ENCODE measurements around the gene FABP2. TPM values are rescaled to one million over a fixed set of nuclear protein-coding genes. Genes with fewer than 3 reads are reported as not detected.
A peak's percentile ranks its signal among the peaks of the same experiment; 100 is the strongest.
"Not testable (repeated sequence)": the region's sequence is repeated elsewhere in the genome, so short reads cannot be mapped to it uniquely, and the experiment has no call there.

FABP2 gene
- total and polyA plus RNA-seq, 2 experiments from 2014 or later = not detected

DNA sequence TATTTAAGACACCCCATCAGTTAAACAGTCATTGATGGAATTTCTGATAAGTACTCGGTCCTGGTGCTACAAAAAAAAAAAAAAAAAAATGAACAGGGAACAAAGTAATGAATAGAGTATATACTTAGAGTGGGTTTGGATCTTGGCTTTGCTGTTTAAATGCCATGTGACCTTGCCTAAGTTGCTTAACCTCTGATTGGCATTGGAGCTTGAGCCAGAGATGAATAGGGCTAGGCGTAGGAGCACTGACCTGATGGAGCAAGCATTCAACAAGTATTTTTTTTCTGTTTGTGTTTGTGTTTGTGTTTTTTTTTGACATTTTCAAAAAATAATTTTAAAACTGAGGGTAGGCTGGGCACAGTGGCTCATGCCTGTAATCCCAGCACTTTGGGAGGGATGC, 37.9 kb upstream of the FABP2 start:
- H3K4me3 ChIP-seq; H3K27ac ChIP-seq; H3K36me3 ChIP-seq (ENCODE audit: low read depth); H3K9me3 ChIP-seq (ENCODE audit: low read depth); in situ Hi-C loops (cut with MboI); H3F3A ChIP-seq (ENCODE audit: insufficient read depth); DNase-seq; H3K9me2 ChIP-seq (ENCODE audit: insufficient read depth); H3K4me1 ChIP-seq (ENCODE audit: insufficient read depth); H3K79me2 ChIP-seq (ENCODE audit: insufficient read depth); H3K9ac ChIP-seq; H4K20me1 ChIP-seq (ENCODE audit: insufficient read depth); H3K4me2 ChIP-seq (ENCODE audit: unreplicated experiment); H3K27me3 ChIP-seq (replicated peaks; ENCODE audit: insufficient read depth); H2AFZ ChIP-seq: not testable (repeated sequence)
- 49 to 68% methylated on average over 2 of the region's 2 CpGs for WGBS, 2 experiments (ENCODE audit: low coverage in 1 of 2, low lambda C conversion rate in 2 of 2, missing lambda C conversion rate in 2 of 2)

GRCh38 chr4:119356796-119357195, 34.9 kb upstream of the FABP2 start:
- not testable (repeated sequence) for H3K79me2 ChIP-seq (ENCODE audit: insufficient read depth); H4K20me1 ChIP-seq (ENCODE audit: insufficient read depth); H3K4me1 ChIP-seq (ENCODE audit: insufficient read depth)

GRCh38 chr4:119356041-119356440, 34.1 kb upstream of the FABP2 start:
- 67 to 90% methylated on average over 1 of the region's 1 CpG for WGBS, 2 experiments (ENCODE audit: low coverage in 1 of 2, low lambda C conversion rate in 2 of 2, missing lambda C conversion rate in 2 of 2)
- H2AFZ ChIP-seq; H3K9me2 ChIP-seq (ENCODE audit: insufficient read depth); H3K27me3 ChIP-seq (replicated peaks; ENCODE audit: insufficient read depth); H3K4me1 ChIP-seq (ENCODE audit: insufficient read depth); in situ Hi-C loops (cut with MboI); H3F3A ChIP-seq (ENCODE audit: insufficient read depth); DNase-seq; H3K9me3 ChIP-seq (ENCODE audit: low read depth); H3K36me3 ChIP-seq (ENCODE audit: low read depth); H3K27ac ChIP-seq; H3K4me3 ChIP-seq; H3K4me2 ChIP-seq (ENCODE audit: unreplicated experiment); H4K20me1 ChIP-seq (ENCODE audit: insufficient read depth); H3K79me2 ChIP-seq (ENCODE audit: insufficient read depth); H3K9ac ChIP-seq: not testable (repeated sequence)

More at GRCh38 chr4:119356796-119357195, 34.9 kb upstream of the FABP2 start:
- H3K36me3 ChIP-seq (ENCODE audit: low read depth); H2AFZ ChIP-seq; H3K27me3 ChIP-seq (replicated peaks; ENCODE audit: insufficient read depth); H3K4me3 ChIP-seq; H3F3A ChIP-seq (ENCODE audit: insufficient read depth); H3K9me2 ChIP-seq (ENCODE audit: insufficient read depth); H3K4me2 ChIP-seq (ENCODE audit: unreplicated experiment); H3K9me3 ChIP-seq (ENCODE audit: low read depth); H3K9ac ChIP-seq; H3K27ac ChIP-seq; in situ Hi-C loops (cut with MboI): not testable (repeated sequence)
- DNase-seq = peak; percentile 1
- 57 to 86% methylated on average over 1 of the region's 1 CpG for WGBS, 2 experiments (ENCODE audit: low coverage in 1 of 2, low lambda C conversion rate in 2 of 2, missing lambda C conversion rate in 2 of 2)

GRCh38 chr4:119353364-119353763, 31.4 kb upstream of the FABP2 start:
- in situ Hi-C loops (cut with MboI); H3K4me3 ChIP-seq; DNase-seq; H3K9me2 ChIP-seq (ENCODE audit: insufficient read depth); H3K4me2 ChIP-seq (ENCODE audit: unreplicated experiment); H3K79me2 ChIP-seq (ENCODE audit: insufficient read depth); H3K9ac ChIP-seq; H2AFZ ChIP-seq; H3K36me3 ChIP-seq (ENCODE audit: low read depth); H3K9me3 ChIP-seq (ENCODE audit: low read depth); H3K27me3 ChIP-seq (replicated peaks; ENCODE audit: insufficient read depth); H3F3A ChIP-seq (ENCODE audit: insufficient read depth); H4K20me1 ChIP-seq (ENCODE audit: insufficient read depth); H3K27ac ChIP-seq; H3K4me1 ChIP-seq (ENCODE audit: insufficient read depth): not testable (repeated sequence)
- 40 to 42% methylated on average over 3 of the region's 3 CpGs for WGBS, 2 experiments (ENCODE audit: low coverage in 1 of 2, low lambda C conversion rate in 2 of 2, missing lambda C conversion rate in 2 of 2)

- H2AFZ ChIP-seq; H3F3A ChIP-seq (ENCODE audit: insufficient read depth); DNase-seq; in situ Hi-C loops (cut with MboI); H3K4me3 ChIP-seq; H3K9me3 ChIP-seq (ENCODE audit: low read depth); H3K4me2 ChIP-seq (ENCODE audit: unreplicated experiment); H3K4me1 ChIP-seq (ENCODE audit: insufficient read depth); H3K36me3 ChIP-seq (ENCODE audit: low read depth); H4K20me1 ChIP-seq (ENCODE audit: insufficient read depth); H3K27ac ChIP-seq; H3K79me2 ChIP-seq (ENCODE audit: insufficient read depth); H3K9me2 ChIP-seq (ENCODE audit: insufficient read depth); H3K9ac ChIP-seq; H3K27me3 ChIP-seq (replicated peaks; ENCODE audit: insufficient read depth): not testable (repeated sequence)
- WGBS, 2 experiments (ENCODE audit: low coverage in 1 of 2, low lambda C conversion rate in 2 of 2, missing lambda C conversion rate in 2 of 2) = 82 to 93% methylated on average over 1 of the region's 1 CpG
Observed at GRCh38 chr4:119348169-119348568, 26.2 kb upstream of the FABP2 start.

GRCh38 chr4:119343293-119343692, 21.4 kb upstream of the FABP2 start:
- WGBS, 2 experiments (ENCODE audit: low coverage in 1 of 2, low lambda C conversion rate in 2 of 2, missing lambda C conversion rate in 2 of 2) = no CpG with 5 or more reads among the region's 2 CpGs
- in situ Hi-C loops (cut with MboI); H3F3A ChIP-seq (ENCODE audit: insufficient read depth); H3K9ac ChIP-seq; H4K20me1 ChIP-seq (ENCODE audit: insufficient read depth); H3K4me2 ChIP-seq (ENCODE audit: unreplicated experiment); DNase-seq; H3K36me3 ChIP-seq (ENCODE audit: low read depth); H3K27ac ChIP-seq; H3K9me3 ChIP-seq (ENCODE audit: low read depth); H3K27me3 ChIP-seq (replicated peaks; ENCODE audit: insufficient read depth); H3K9me2 ChIP-seq (ENCODE audit: insufficient read depth); H3K4me1 ChIP-seq (ENCODE audit: insufficient read depth); H2AFZ ChIP-seq; H3K79me2 ChIP-seq (ENCODE audit: insufficient read depth); H3K4me3 ChIP-seq: not testable (repeated sequence)

DNA sequence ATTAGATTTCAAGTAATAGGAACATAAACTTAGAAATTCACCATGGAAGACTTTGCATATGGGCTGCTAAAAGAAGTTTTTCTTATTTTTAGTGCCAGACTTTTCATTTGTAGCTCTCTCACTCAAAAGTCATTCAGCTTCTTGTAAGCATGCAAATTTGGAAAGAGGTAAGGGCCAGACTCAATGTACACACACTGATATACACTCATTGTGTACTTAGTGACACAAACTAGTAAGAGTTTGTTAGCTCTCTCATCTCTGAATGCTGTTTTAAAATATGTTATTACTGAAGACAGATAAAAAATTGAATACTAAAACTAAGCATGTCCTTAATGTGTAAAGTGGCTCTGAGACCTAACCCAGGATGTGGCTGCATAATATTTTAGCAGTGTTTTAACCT, 18.0 kb upstream of the FABP2 start:
- not testable (repeated sequence) for DNase-seq

More for the DNA sequence above, 18.0 kb upstream of the FABP2 start:
- H3K4me2 ChIP-seq (ENCODE audit: unreplicated experiment); H3K9ac ChIP-seq; H2AFZ ChIP-seq; H3K9me2 ChIP-seq (ENCODE audit: insufficient read depth); H3K9me3 ChIP-seq (ENCODE audit: low read depth); H3K27me3 ChIP-seq (replicated peaks; ENCODE audit: insufficient read depth); H4K20me1 ChIP-seq (ENCODE audit: insufficient read depth); H3K4me3 ChIP-seq; H3K4me1 ChIP-seq (ENCODE audit: insufficient read depth); in situ Hi-C loops (cut with MboI); H3K27ac ChIP-seq; H3K79me2 ChIP-seq (ENCODE audit: insufficient read depth); H3F3A ChIP-seq (ENCODE audit: insufficient read depth); H3K36me3 ChIP-seq (ENCODE audit: low read depth): not testable (repeated sequence)

Measured in GM23248 (cell line).